ENCODE data around the gene WHRN. TPM values are rescaled to one million over a fixed set of nuclear protein-coding genes. Genes with fewer than 3 reads are reported as not detected.

WHRN gene
- total and polyA plus RNA-seq, 2 of the 8 experiments (the other 6 are each of a cell fraction or from before 2014, with no cell fraction given) = 4.4 to 7.7 TPM

GRCh38 chr9:114371973-114372917, 133.0 kb downstream of the WHRN start:
- DNase-seq (ENCODE audit: low read depth in 1 of 2, low spot score in 2 of 2) = no peak
- CTCF ChIA-PET (ENCODE audit: partially characterized antibody) = interaction anchor here (1.0 to 1.4 kb wide), 3 partner anchors 11 to 34 kb away, joined by 4 to 5 read pairs (median 5); no protein-coding TSS in a partner anchor
- H3K4me2 ChIP-seq (ENCODE audit: insufficient read depth in 1 of 2, low read depth in 2 of 2, low read length in 2 of 2) = no peak overlapping the region; a peak in 1 of 4 replicates

More at GRCh38 chr9:114371973-114372917, 133.0 kb downstream of the WHRN start:
- Histone ChIP-seq H2BK20ac (ENCODE audit: low read length) (peak overlapping the region; percentile 97; the same call in 1 of the 2 replicates), H3K14ac (ENCODE audit: insufficient read length) (no peak overlapping the region), H3K4me3 (ENCODE audit: extremely low read depth in 1 of 4, insufficient read depth in 2 of 4, low read depth in 3 of 4, low read length in 4 of 4) (no peak overlapping the region), H4K91ac (replicated peaks; ENCODE audit: insufficient read length, low read length) (peak overlapping the region; percentile 89), H2BK15ac (ENCODE audit: low read length) (peak overlapping the region; percentile 96; the same call in 1 of the 2 replicates), H3K27ac (ENCODE audit: low read depth, low read length) (no peak overlapping the region), H3K9ac (replicated peaks in 1 of 4; ENCODE audit: extremely low read depth in 1 of 4, low read depth in 3 of 4, low read length in 3 of 4) (no peak overlapping the region), H3K4ac (replicated peaks; ENCODE audit: insufficient read length, low read depth, low read length) (peak overlapping the region; percentile 90), H2BK5ac (ENCODE audit: low read depth, low read length) (peak overlapping the region; percentile 99; the same call in 1 of the 2 replicates), H4K20me1 (replicated peaks in 1 of 2; ENCODE audit: control insufficient read depth in 1 of 2, insufficient read depth in 2 of 2, low read length in 2 of 2) (peaks cover 2% of the 10 kb centered on the region in 2 experiments), H3K27me3 (replicated peaks in 1 of 4; ENCODE audit: control insufficient read depth in 3 of 4, extremely low read depth in 1 of 4, insufficient read depth in 3 of 4, low read length in 3 of 4) (no peaks in the 10 kb centered on the region), H3K79me1 (ENCODE audit: low read depth, low read length) (no peaks in the 10 kb centered on the region), H4K5ac (ENCODE audit: insufficient read length, low read depth, low read length) (peak overlapping the region; percentile 34), H3K56ac (replicated peaks; ENCODE audit: insufficient read length, low read depth, low read length) (no peak overlapping the region), H2AFZ (ENCODE audit: low read length) (no peak overlapping the region), H3K36me3 (ENCODE audit: control insufficient read depth in 2 of 4, insufficient read depth in 4 of 4, low read length in 3 of 4) (peaks cover under 1 to 31% (median 10%) of the 10 kb centered on the region in 4 experiments; a peak in 4 of 8 replicates), H4K8ac (ENCODE audit: extremely low read depth, insufficient read depth, low read length) (peak overlapping the region; percentile 38), H3K18ac (ENCODE audit: extremely low read depth, low read length) (peak overlapping the region; percentile 97), H3K79me2 (ENCODE audit: control insufficient read depth in 1 of 2, insufficient read depth in 2 of 2, low read length in 2 of 2) (no peaks in the 10 kb centered on the region), H3K4me1 (replicated peaks in 1 of 4; ENCODE audit: control insufficient read depth in 3 of 4, insufficient read depth in 4 of 4, low read length in 3 of 4) (peaks cover 7 to 30% (median 22%) of the 10 kb centered on the region in 4 experiments), H3K23me2 (ENCODE audit: low read depth, low read length) (peaks cover 11% of the 10 kb centered on the region; the same call in 1 of the 2 replicates), H2AK5ac (ENCODE audit: low read depth, low read length) (peak overlapping the region; percentile 96; the same call in 1 of the 2 replicates), H2BK12ac (ENCODE audit: low read depth, low read length) (peak overlapping the region; percentile 97; the same call in 1 of the 2 replicates), H2BK120ac (replicated peaks; ENCODE audit: low read depth, low read length) (peak overlapping the region; percentile 87), H3K9me3 (ENCODE audit: insufficient read depth in 2 of 2, low read depth in 1 of 2, low read length in 1 of 2) (no peaks in the 10 kb centered on the region), H3K23ac (ENCODE audit: insufficient read length) (no peak overlapping the region)
- POLR2A ChIA-PET (ENCODE audit: partially characterized antibody) = interaction anchor here (0.6 to 5.9 kb wide), 4 partner anchors 12 to 27 kb away, joined by 3 to 67 read pairs (median 10); partner anchors contain the start of gene AKNA
- TF ChIP-seq CHD2 (IDR thresholded peaks at IDR 0.05; ENCODE audit: low read length) (no peak), POLR2AphosphoS5 (IDR thresholded peaks at IDR 0.05; ENCODE audit: low read depth, low read length) (no peak), NRF1 (IDR thresholded peaks at IDR 0.05; ENCODE audit: low read depth, low read length) (no peak), SIRT6 (IDR thresholded peaks at IDR 0.05; ENCODE audit: low read length) (no peak)
- FAIRE-seq = no peak
- 80% methylated on average over 13 of the region's 14 CpGs; no CpG with 5 or more reads in 1 of the 2 experiments for WGBS, 2 experiments (ENCODE audit: extremely low coverage in 1 of 2, insufficient coverage in 1 of 2, insufficient read length in 1 of 2, insufficient replicate concordance in 2 of 2, low coverage in 1 of 2, low lambda C conversion rate in 2 of 2, missing lambda C conversion rate in 1 of 2)

Data from H1 (cell line).